DND-41 (cell line): ENCODE data around the gene TAS1R2.

ENCODE experiments used
- ATAC-seq: fragments of 200-7000 bp; cut with Tn5 transposase; 3 replicates; pipeline ENCODE4 v1.9.1; 2021; ENCODE audit warnings: low read depth; ENCODE audit not compliant: insufficient read depth
- DNase-seq: peaks from one replicate; pipeline ENCODE4 v3.0.0-alpha.2; 2020
- H2AFZ ChIP-seq: 2 replicates; pipeline ENCODE4 v1.6.0; 2012; ENCODE audit warnings: low read depth, low read length
- H3K27ac ChIP-seq: 2 replicates; pipeline ENCODE4 v1.5.1; 2012; ENCODE audit warnings: low read length, inconsistent platforms
- H3K27me3 ChIP-seq: fragments of 200-600 bp; sonication (generic); 2 replicates; pipeline ENCODE4 v1.6.0; 2012; ENCODE audit warnings: low read length, mild to moderate bottlenecking, inconsistent platforms; ENCODE audit not compliant: insufficient read depth, poor library complexity
- H3K36me3 ChIP-seq: 2 replicates; pipeline ENCODE4 v1.5.1; 2012; ENCODE audit warnings: low read length, inconsistent platforms; ENCODE audit not compliant: insufficient read depth
- H3K4me1 ChIP-seq: 2 replicates; pipeline ENCODE4 v1.5.1; 2012; ENCODE audit warnings: mild to moderate bottlenecking, low read length; ENCODE audit not compliant: insufficient read depth
- H3K4me2 ChIP-seq: 2 replicates; pipeline ENCODE4 v1.6.0; 2012; ENCODE audit warnings: mild to moderate bottlenecking, moderate library complexity, low read length, inconsistent platforms; ENCODE audit not compliant: insufficient read depth
- H3K4me3 ChIP-seq, 2 experiments: fragments of 200-600 bp in 1 of 2; shearing (Covaris generic) in 1 of 2; 2 replicates each; pipeline ENCODE4 v1.5.1; 2012 to 2016; ENCODE audit warnings: inconsistent platforms in 2 of 2, low read length in 2 of 2, mild to moderate bottlenecking in 2 of 2, low read depth in 1 of 2, moderate library complexity in 1 of 2
- H3K79me2 ChIP-seq: 2 replicates; pipeline ENCODE4 v1.6.0; 2012; ENCODE audit warnings: low read length, inconsistent platforms; ENCODE audit not compliant: insufficient read depth
- H3K9ac ChIP-seq: 2 replicates; pipeline ENCODE4 v1.6.0; 2012; ENCODE audit warnings: low read depth, mild to moderate bottlenecking, inconsistent platforms, low read length, moderate library complexity
- H3K9me3 ChIP-seq: 2 replicates; pipeline ENCODE4 v1.5.1; 2012; ENCODE audit warnings: low read length, moderate library complexity, mild to moderate bottlenecking, inconsistent platforms; ENCODE audit not compliant: insufficient read depth, severe bottlenecking
- H4K20me1 ChIP-seq: 2 replicates; pipeline ENCODE4 v1.6.0; 2012; ENCODE audit warnings: low read length; ENCODE audit not compliant: insufficient read depth
- CTCF ChIP-seq: IDR thresholded peaks from 2 replicates; pipeline ENCODE4 v1.5.1; 2012; ENCODE audit warnings: borderline replicate concordance, low read length, moderate library complexity, mild to moderate bottlenecking; ENCODE audit not compliant: poor library complexity, severe bottlenecking; ENCODE audit errors: extremely low read depth
- EZH2 ChIP-seq: IDR thresholded peaks from 3 replicates; pipeline ENCODE4 v1.6.1; 2012; ENCODE audit warnings: borderline replicate concordance, low read depth, mild to moderate bottlenecking, moderate library complexity, low read length, inconsistent platforms; ENCODE audit not compliant: severe bottlenecking

TAS1R2 gene

GRCh38 chr1:18874600-18874999 lies 15.1 kb upstream of the TAS1R2 start:
- no peak for ATAC-seq
- Histone ChIP-seq H2AFZ (no peak overlapping the region), H3K36me3 (no peaks in the 10 kb centered on the region), H3K4me3 (no peak overlapping the region), H3K27ac (no peak overlapping the region), H3K9me3 (no peaks in the 10 kb centered on the region), H3K27me3 (no peaks in the 10 kb centered on the region), H3K4me1 (no peaks in the 10 kb centered on the region), H4K20me1 (no peaks in the 10 kb centered on the region; the same call in 1 of the 2 replicates), H3K9ac (no peak overlapping the region), H3K4me2 (no peak overlapping the region), H3K79me2 (no peaks in the 10 kb centered on the region)
- DNase-seq, result no peak
- TF ChIP-seq EZH2 (no peak), CTCF (no peak)

GRCh38 chr1:18874036-18874435 lies 14.6 kb upstream of the TAS1R2 start:
- no peak for ATAC-seq
- H3K36me3 ChIP-seq, result no peaks in the 10 kb centered on the region
- TF ChIP-seq CTCF (no peak), EZH2 (no peak)
- H3K4me1 ChIP-seq, result no peaks in the 10 kb centered on the region
- no peaks in the 10 kb centered on the region for H3K27me3 ChIP-seq
- no peak overlapping the region for H3K27ac ChIP-seq
- H3K4me3 ChIP-seq, result no peak overlapping the region
- no peaks in the 10 kb centered on the region for H3K9me3 ChIP-seq
- H3K79me2 ChIP-seq, result no peaks in the 10 kb centered on the region
- H3K4me2 ChIP-seq, result no peak overlapping the region
- H4K20me1 ChIP-seq, result no peaks in the 10 kb centered on the region; the same call in 1 of the 2 replicates
- H3K9ac ChIP-seq, result no peak overlapping the region
- H2AFZ ChIP-seq, result no peak overlapping the region
- DNase-seq, result no peak

DNA sequence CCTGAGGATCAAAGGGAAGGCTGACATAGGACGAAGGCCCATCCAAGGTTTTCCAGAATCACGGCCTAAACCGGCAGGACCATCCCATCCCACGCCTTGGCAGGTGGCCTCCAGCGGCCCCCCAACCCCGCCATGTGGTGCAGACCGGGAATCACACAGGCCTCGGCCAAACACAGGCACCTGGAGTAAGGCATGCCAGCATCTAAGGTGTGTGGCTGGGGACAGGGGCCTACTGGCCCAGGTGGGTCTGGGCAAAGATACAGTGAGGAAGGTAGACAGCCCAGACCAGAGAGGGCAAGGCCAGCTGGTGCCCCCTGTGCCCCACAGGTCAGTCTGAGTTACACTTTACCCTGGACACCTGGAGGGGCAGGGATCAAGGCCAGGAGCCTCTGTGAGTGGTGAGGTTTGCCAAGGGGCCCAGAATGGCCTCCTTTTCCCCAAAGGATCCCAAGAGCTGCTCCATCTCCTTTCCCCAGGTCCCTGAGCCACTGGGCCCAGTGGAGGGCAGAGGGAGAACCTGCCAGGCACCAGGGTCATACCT lies 12.7 kb upstream of the TAS1R2 start:
- TF ChIP-seq EZH2 (no peak), CTCF (no peak)
- Histone ChIP-seq H2AFZ (no peak overlapping the region), H3K36me3 (no peaks in the 10 kb centered on the region), H3K27ac (no peak overlapping the region), H3K79me2 (no peaks in the 10 kb centered on the region), H3K4me1 (no peaks in the 10 kb centered on the region), H3K4me3 (no peak overlapping the region), H4K20me1 (no peaks in the 10 kb centered on the region; the same call in 1 of the 2 replicates), H3K9ac (no peak overlapping the region), H3K4me2 (no peak overlapping the region), H3K27me3 (no peaks in the 10 kb centered on the region), H3K9me3 (no peaks in the 10 kb centered on the region)
- ATAC-seq (no peak), DNase-seq (no peak)
